ENCODE data around the gene NANOS1. TPM values are rescaled to one million over a fixed set of nuclear protein-coding genes. Genes with fewer than 3 reads are reported as not detected.

The NANOS1 gene
- total RNA-seq, 2 experiments from 2014 or later: 3.6 to 7.5 TPM

DNA sequence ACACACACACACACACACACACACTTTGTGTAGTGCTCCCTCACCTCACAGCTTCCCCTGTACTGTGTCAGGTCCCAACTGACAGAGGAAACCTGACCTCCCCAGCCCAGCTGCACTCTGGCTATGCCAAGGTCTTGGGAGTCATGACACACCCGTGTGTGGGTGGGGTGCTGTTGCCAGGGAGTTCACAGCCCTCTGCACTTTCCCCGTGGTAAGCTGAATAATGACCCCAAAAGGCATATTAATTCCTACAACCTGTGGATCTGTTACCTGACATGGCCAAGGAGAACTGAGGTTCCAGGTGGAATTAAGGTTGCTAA, 8.9 kb upstream of the NANOS1 start:
- Histone ChIP-seq H3K79me2 (ENCODE audit: insufficient read depth, low read depth, low read length) (no peaks in the 10 kb centered on the region), H4K20me1 (ENCODE audit: insufficient read depth, low read length) (no peaks in the 10 kb centered on the region), H3K4me3 (ENCODE audit: low read depth, low read length, poor library complexity, severe bottlenecking) (no peak overlapping the region), H3K9me2 (ENCODE audit: insufficient read depth, low read length) (no peaks in the 10 kb centered on the region), H3K36me3 (ENCODE audit: insufficient read depth, low read length) (no peaks in the 10 kb centered on the region), H3K9me3 (ENCODE audit: low read length) (no peaks in the 10 kb centered on the region), H3K4me1 (ENCODE audit: insufficient read depth, low read length, poor library complexity, severe bottlenecking) (no peaks in the 10 kb centered on the region), H3K4me2 (ENCODE audit: low read length) (no peak overlapping the region), H3K27ac (ENCODE audit: low read depth, low read length, poor library complexity, severe bottlenecking) (no peak overlapping the region), H2AFZ (ENCODE audit: low read length) (no peak overlapping the region)
- no TSS peak for BruUV-seq (replicated peaks)
- TF ChIP-seq, protein P1, sequence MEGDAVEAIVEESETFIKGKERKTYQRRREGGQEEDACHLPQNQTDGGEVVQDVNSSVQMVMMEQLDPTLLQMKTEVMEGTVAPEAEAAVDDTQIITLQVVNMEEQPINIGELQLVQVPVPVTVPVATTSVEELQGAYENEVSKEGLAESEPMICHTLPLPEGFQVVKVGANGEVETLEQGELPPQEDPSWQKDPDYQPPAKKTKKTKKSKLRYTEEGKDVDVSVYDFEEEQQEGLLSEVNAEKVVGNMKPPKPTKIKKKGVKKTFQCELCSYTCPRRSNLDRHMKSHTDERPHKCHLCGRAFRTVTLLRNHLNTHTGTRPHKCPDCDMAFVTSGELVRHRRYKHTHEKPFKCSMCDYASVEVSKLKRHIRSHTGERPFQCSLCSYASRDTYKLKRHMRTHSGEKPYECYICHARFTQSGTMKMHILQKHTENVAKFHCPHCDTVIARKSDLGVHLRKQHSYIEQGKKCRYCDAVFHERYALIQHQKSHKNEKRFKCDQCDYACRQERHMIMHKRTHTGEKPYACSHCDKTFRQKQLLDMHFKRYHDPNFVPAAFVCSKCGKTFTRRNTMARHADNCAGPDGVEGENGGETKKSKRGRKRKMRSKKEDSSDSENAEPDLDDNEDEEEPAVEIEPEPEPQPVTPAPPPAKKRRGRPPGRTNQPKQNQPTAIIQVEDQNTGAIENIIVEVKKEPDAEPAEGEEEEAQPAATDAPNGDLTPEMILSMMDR (conservative IDR thresholded peaks at IDR 0.05; ENCODE audit: low read length): no peak
- TF ChIP-seq EZH2phosphoT487 (IDR thresholded peaks at IDR 0.05; ENCODE audit: borderline replicate concordance, low read depth, low read length): no peak
- CTCF ChIA-PET (ENCODE audit: unreplicated experiment): no interaction called here
- POLR2A ChIA-PET: interaction anchor here (0.6 kb wide), 1 partner anchor 1715 kb away, joined by 3 read pairs; no protein-coding TSS in a partner anchor
- no peak for DNase-seq (ENCODE audit: low spot score)
- intact Hi-C loops (cut with micrococcal nuclease; ENCODE audit: unreplicated experiment): no loop called here

DNA sequence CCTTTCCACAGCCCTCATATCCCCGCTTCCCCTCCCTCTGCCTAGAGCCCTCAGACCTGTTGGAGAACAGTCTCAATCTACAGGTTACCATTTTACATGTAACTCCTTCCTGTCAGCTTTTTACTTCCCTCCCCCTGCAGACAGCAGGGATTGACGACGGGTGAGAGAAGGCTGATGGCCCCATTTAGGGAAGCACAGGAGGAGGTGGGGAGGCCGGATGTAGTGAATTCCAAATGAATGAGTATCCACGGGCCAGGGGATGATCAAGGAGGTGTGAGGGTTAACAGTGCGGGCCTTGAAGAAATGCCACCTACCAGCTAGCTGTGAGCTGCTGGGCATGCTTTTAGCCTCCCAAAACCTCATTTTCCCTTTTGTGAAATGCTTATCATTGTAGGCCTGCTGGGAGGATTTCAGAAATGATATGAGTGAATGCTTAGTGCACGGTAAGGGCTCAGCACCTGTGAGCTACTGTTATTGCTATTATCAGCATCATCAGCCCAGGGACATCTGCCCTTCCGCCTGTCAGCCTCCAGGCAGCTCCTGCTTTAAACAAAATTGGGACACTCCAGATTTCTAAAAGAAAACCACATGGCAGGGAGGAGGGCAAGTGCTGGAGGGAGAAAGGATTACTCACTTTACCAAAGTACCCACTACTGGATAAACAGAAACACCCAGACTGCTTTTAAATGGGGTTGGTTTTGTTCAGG, 6.5 kb upstream of the NANOS1 start:
- Histone ChIP-seq H3K4me1 (ENCODE audit: insufficient read depth, low read length, poor library complexity, severe bottlenecking) (no peaks in the 10 kb centered on the region), H3K9me2 (ENCODE audit: insufficient read depth, low read length) (no peaks in the 10 kb centered on the region), H3K4me3 (ENCODE audit: low read depth, low read length, poor library complexity, severe bottlenecking) (no peak overlapping the region), H2AFZ (ENCODE audit: low read length) (no peak overlapping the region), H3K27ac (ENCODE audit: low read depth, low read length, poor library complexity, severe bottlenecking) (no peak overlapping the region), H4K20me1 (ENCODE audit: insufficient read depth, low read length) (no peaks in the 10 kb centered on the region), H3K9me3 (ENCODE audit: low read length) (no peaks in the 10 kb centered on the region), H3K36me3 (ENCODE audit: insufficient read depth, low read length) (no peaks in the 10 kb centered on the region), H3K4me2 (ENCODE audit: low read length) (no peak overlapping the region), H3K79me2 (ENCODE audit: insufficient read depth, low read depth, low read length) (no peaks in the 10 kb centered on the region)
- no peak for DNase-seq (ENCODE audit: low spot score)
- intact Hi-C loops (cut with micrococcal nuclease; ENCODE audit: unreplicated experiment): no loop called here
- ChIA-PET CTCF (ENCODE audit: unreplicated experiment) (no interaction called here), POLR2A (no interaction called here)
- TF ChIP-seq, protein P1 (conservative IDR thresholded peaks at IDR 0.05; ENCODE audit: low read length): no peak
- no peak for TF ChIP-seq EZH2phosphoT487 (IDR thresholded peaks at IDR 0.05; ENCODE audit: borderline replicate concordance, low read depth, low read length)
- no TSS peak for BruUV-seq (replicated peaks)

DNA sequence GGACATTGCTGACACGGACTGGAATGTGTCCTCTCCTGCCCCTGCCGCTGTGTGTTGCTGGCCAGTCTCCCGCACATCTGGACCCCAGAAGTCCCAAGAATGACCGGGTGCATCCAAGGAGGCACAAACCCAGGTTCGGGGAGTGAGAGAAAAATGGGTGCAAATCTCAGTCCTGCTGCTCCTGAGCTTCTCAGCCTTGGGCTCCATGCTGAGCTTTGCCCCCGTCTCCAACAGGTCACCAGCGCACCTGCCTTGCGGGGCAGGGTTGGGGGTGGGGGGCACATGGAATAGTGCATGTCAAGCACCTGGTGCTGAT, 6.0 kb upstream of the NANOS1 start:
- H3K79me2 ChIP-seq (ENCODE audit: insufficient read depth, low read depth, low read length): no peaks in the 10 kb centered on the region
- no peak overlapping the region for H3K27ac ChIP-seq (ENCODE audit: low read depth, low read length, poor library complexity, severe bottlenecking)
- ChIA-PET CTCF (ENCODE audit: unreplicated experiment) (no interaction called here), POLR2A (no interaction called here)
- no TSS peak for BruUV-seq (replicated peaks)
- H2AFZ ChIP-seq (ENCODE audit: low read length): no peak overlapping the region
- H3K9me2 ChIP-seq (ENCODE audit: insufficient read depth, low read length): no peaks in the 10 kb centered on the region
- no peak overlapping the region for H3K4me3 ChIP-seq (ENCODE audit: low read depth, low read length, poor library complexity, severe bottlenecking)
- no peaks in the 10 kb centered on the region for H4K20me1 ChIP-seq (ENCODE audit: insufficient read depth, low read length)
- no peak overlapping the region for H3K4me2 ChIP-seq (ENCODE audit: low read length)
- H3K36me3 ChIP-seq (ENCODE audit: insufficient read depth, low read length): no peaks in the 10 kb centered on the region
- DNase-seq (ENCODE audit: low spot score): no peak
- intact Hi-C loops (cut with micrococcal nuclease; ENCODE audit: unreplicated experiment): no loop called here
- H3K4me1 ChIP-seq (ENCODE audit: insufficient read depth, low read length, poor library complexity, severe bottlenecking): no peaks in the 10 kb centered on the region
- no peaks in the 10 kb centered on the region for H3K9me3 ChIP-seq (ENCODE audit: low read length)
- TF ChIP-seq, protein P1 (conservative IDR thresholded peaks at IDR 0.05; ENCODE audit: low read length): no peak
- no peak for TF ChIP-seq EZH2phosphoT487 (IDR thresholded peaks at IDR 0.05; ENCODE audit: borderline replicate concordance, low read depth, low read length)

Data from OCI-LY7 (cell line).